Endothelial cell of umbilical vein (primary cell): ENCODE data around the gene VDAC2. TPM values are rescaled to one million over a fixed set of nuclear protein-coding genes. Genes with fewer than 3 reads are reported as not detected.

Experiments used
- BruUV-seq: library from RNA; stranded (reverse); fragments of 400-500 nt; replicated peaks from 2 replicates; lab custom pipeline; 2021; lab: Mats Ljungman, UMichigan
- CTCF ChIA-PET: fragments of 300-600, 350-600 bp; sonication (Branson Sonifier 250); formaldehyde crosslinking; loops from one replicate; lab custom pipeline; 2021; ENCODE audit warnings: antibody characterized with exemption, inconsistent platforms; lab: Charles Lee
- POLR2A ChIA-PET: fragments of 300-600, 350-600 bp; sonication (Branson Sonifier 250); formaldehyde crosslinking; loops from one replicate; lab custom pipeline; 2021; ENCODE audit warnings: antibody characterized with exemption, inconsistent platforms; lab: Charles Lee
- DNase-seq: peaks from one replicate; pipeline ENCODE4 v3.0.0-alpha.2; 2011; ENCODE audit warnings: low read depth, low spot score
- FAIRE-seq: peaks from 2 replicates; lab custom pipeline; 2011; peaks lifted over from hg19 to GRCh38; lab: Jason Lieb, UNC
- H2AFZ ChIP-seq: 2 replicates; pipeline ENCODE4 v1.6.0; 2012; ENCODE audit warnings: low read depth, low read length, control low read depth, inconsistent platforms
- H3K27ac ChIP-seq: 2 replicates; pipeline ENCODE4 v1.5.1; 2011; ENCODE audit warnings: low read depth, mild to moderate bottlenecking, control low read depth, low read length, moderate library complexity; ENCODE audit not compliant: insufficient read depth
- H3K27me3 ChIP-seq, 2 experiments: 2 replicates each; pipeline versions ENCODE4 v1.6.0 to v1.6.1; 2011; ENCODE audit warnings: low read length in 2 of 2, mixed read lengths in 1 of 2; ENCODE audit not compliant: control insufficient read depth in 2 of 2, insufficient read depth in 2 of 2
- H3K36me3 ChIP-seq, 2 experiments: 2 replicates in 1 of 2; 3 replicates in 1 of 2; pipeline ENCODE4 v1.5.1; 2011; ENCODE audit warnings: low read length in 2 of 2, mild to moderate bottlenecking in 1 of 2, moderate library complexity in 1 of 2; ENCODE audit not compliant: control insufficient read depth in 2 of 2, insufficient read depth in 2 of 2; ENCODE audit errors: extremely low read depth in 1 of 2
- H3K4me1 ChIP-seq: 3 replicates; pipeline ENCODE4 v1.5.1; 2011; ENCODE audit warnings: mild to moderate bottlenecking, low read length; ENCODE audit not compliant: control insufficient read depth, insufficient read depth; ENCODE audit errors: extremely low read depth
- H3K4me2 ChIP-seq: 2 replicates; pipeline ENCODE4 v1.6.1; 2011; ENCODE audit warnings: low read length, control low read depth, mixed read lengths; ENCODE audit not compliant: insufficient read depth
- H3K4me3 ChIP-seq, 3 experiments: fragments of 200-600 bp in 1 of 3; sonication (generic), shearing (Covaris generic) in 1 of 3; replicated peaks in 1 of 3; 2 replicates each; pipeline ENCODE4 v1.5.1; 2011 to 2016; ENCODE audit warnings: control low read depth in 3 of 3, low read length in 3 of 3, mild to moderate bottlenecking in 2 of 3, inconsistent platforms in 1 of 3, low read depth in 1 of 3, moderate library complexity in 1 of 3; ENCODE audit not compliant: insufficient read depth in 1 of 3
- H3K79me2 ChIP-seq: 2 replicates; pipeline ENCODE4 v1.6.0; 2012; ENCODE audit warnings: low read length, inconsistent platforms; ENCODE audit not compliant: control insufficient read depth, insufficient read depth
- H3K9ac ChIP-seq: replicated peaks from 2 replicates; pipeline ENCODE3; 2011; ENCODE audit warnings: low read length, control low read depth; ENCODE audit not compliant: insufficient read depth; ENCODE audit errors: extremely low read depth
- H3K9me1 ChIP-seq: replicated peaks from 3 replicates; pipeline ENCODE4 v1.6.0; 2011; ENCODE audit warnings: mild to moderate bottlenecking, low read length; ENCODE audit not compliant: control insufficient read depth, insufficient read depth; ENCODE audit errors: extremely low read depth
- H3K9me3 ChIP-seq: replicated peaks from 2 replicates; pipeline ENCODE4 v1.5.1; 2012; ENCODE audit warnings: low read length, inconsistent platforms; ENCODE audit not compliant: control insufficient read depth, insufficient read depth
- H4K20me1 ChIP-seq: replicated peaks from 2 replicates; pipeline ENCODE3; 2011; ENCODE audit warnings: mild to moderate bottlenecking, low read length; ENCODE audit not compliant: control insufficient read depth, insufficient read depth; ENCODE audit errors: extremely low read depth
- FOS ChIP-seq: IDR thresholded peaks from 2 replicates; pipeline ENCODE4 v1.6.1; 2011; ENCODE audit warnings: mild to moderate bottlenecking, low read length, moderate library complexity, borderline replicate concordance; ENCODE audit not compliant: insufficient read depth
- GATA2 ChIP-seq: IDR thresholded peaks from 2 replicates; pipeline ENCODE4 v1.7.0; 2011; ENCODE audit warnings: low read depth, mild to moderate bottlenecking, moderate library complexity, mixed read lengths, low read length; ENCODE audit not compliant: insufficient read length, insufficient read depth
- POLR2A ChIP-seq: IDR thresholded peaks from 2 replicates; pipeline ENCODE4 v1.6.1; 2012; ENCODE audit warnings: low read depth, mild to moderate bottlenecking, control low read depth, low read length
- dilution Hi-C: fragments of 300-500 bp; cut with MboI; formaldehyde crosslinking; loops from one replicate; pipeline ENCODE4 v1.15.0; 2019; ENCODE audit warnings: low sequenced_read_pairs; ENCODE audit not compliant: extremely low pct_ligation_motif_present
- intact Hi-C: fragments of 100-400 bp; cut with micrococcal nuclease; formaldehyde crosslinking; loops from one replicate; pipeline ENCODE4 v1.10.0; 2022
- polyA plus RNA-seq, 4 experiments: library from polyadenylated mRNA; depleted of rRNA in 3 of 4; stranded (reverse) in 3 of 4; unstranded in 1 of 4; fragments of >200 nt; gene quantifications; 2 replicates each; pipeline versions ENCODE4 v1.2.1 to v1.2.3, GENCODE V29; 2011 to 2012; ENCODE audit warnings: missing spikeins in 1 of 4
- small RNA-seq: library from RNA; depleted of rRNA; stranded (forward); fragments of <200 nt; gene quantifications from one replicate; pipeline ENCODE3, GENCODE V24; 2012; ENCODE audit warnings: low replicate concordance, low read depth; ENCODE audit not compliant: insufficient read depth, insufficient read length
- total RNA-seq: library from RNA; stranded (reverse); gene quantifications from 2 replicates; pipeline ENCODE4 v1.2.3, GENCODE V29; 2021

Gene VDAC2
- total and polyA plus RNA-seq, 2 donors (not counting 3 experiments of a cell fraction or from before 2014, with no cell fraction given): 89.3 to 222 TPM

- dilution Hi-C loops: no loop called here
- no TSS peak for BruUV-seq
- Histone ChIP-seq H3K4me1 (no peaks in the 10 kb centered on the region), H3K9ac (no peak overlapping the region), H3K9me1 (no peaks in the 10 kb centered on the region), H3K36me3 (no peaks in the 10 kb centered on the region), H3K9me3 (no peaks in the 10 kb centered on the region), H3K27me3 (peaks cover 28 to 31% of the 10 kb centered on the region in 2 experiments), H3K79me2 (no peaks in the 10 kb centered on the region), H3K27ac (no peak overlapping the region), H3K4me3 (no peak overlapping the region), H3K4me2 (no peak overlapping the region), H4K20me1 (no peaks in the 10 kb centered on the region), H2AFZ (no peak overlapping the region)
- DNase-seq (no peak), FAIRE-seq (no peak)
- TF ChIP-seq POLR2A: no peak
- TF ChIP-seq FOS: no peak
- no peak for TF ChIP-seq GATA2
- ChIA-PET POLR2A (no interaction called here), CTCF (interaction anchor here (0.7 kb wide), 1 partner anchor 1703 kb away, joined by 3 read pairs; no protein-coding TSS in a partner anchor)
- intact Hi-C loops: no loop called here
Measured at GRCh38 chr10:75280236-75280635, 69.6 kb downstream of the VDAC2 start.

Small RNAs within 50 kb of the gene (small RNA-seq; reads per million reads assigned to genes)
- gene HMGA1P5 (not detected), gene RPL39P25 (not detected)

Other genes starting within 250 kb of the VDAC2 start
- gene SAMD8, start 99.1 kb upstream of the VDAC2 start, total RNA-seq: 22.8 and 23.2 TPM in 2 replicates
- 17.1 and 19.6 TPM in 2 replicates for gene SAMD8, start 99.1 kb upstream of the VDAC2 start, polyA plus RNA-seq
- gene COMTD1, start 25.2 kb downstream of the VDAC2 start, total RNA-seq: 14.0 and 18.6 TPM in 2 replicates
- 18.4 and 26.6 TPM in 2 replicates for gene COMTD1, start 25.2 kb downstream of the VDAC2 start, polyA plus RNA-seq
- gene ZNF503, start 191.0 kb downstream of the VDAC2 start, total RNA-seq: 2.2 and 2.7 TPM in 2 replicates
- gene ZNF503, start 191.0 kb downstream of the VDAC2 start, polyA plus RNA-seq: 0.58 and 0.73 TPM in 2 replicates
- gene LRMDA, start 220.8 kb downstream of the VDAC2 start, total RNA-seq: 5.1 and 9.7 TPM in 2 replicates
- gene LRMDA, start 220.8 kb downstream of the VDAC2 start, polyA plus RNA-seq: 7.0 and 18.0 TPM in 2 replicates